ENCODE data around the gene MAP3K4.

DNA sequence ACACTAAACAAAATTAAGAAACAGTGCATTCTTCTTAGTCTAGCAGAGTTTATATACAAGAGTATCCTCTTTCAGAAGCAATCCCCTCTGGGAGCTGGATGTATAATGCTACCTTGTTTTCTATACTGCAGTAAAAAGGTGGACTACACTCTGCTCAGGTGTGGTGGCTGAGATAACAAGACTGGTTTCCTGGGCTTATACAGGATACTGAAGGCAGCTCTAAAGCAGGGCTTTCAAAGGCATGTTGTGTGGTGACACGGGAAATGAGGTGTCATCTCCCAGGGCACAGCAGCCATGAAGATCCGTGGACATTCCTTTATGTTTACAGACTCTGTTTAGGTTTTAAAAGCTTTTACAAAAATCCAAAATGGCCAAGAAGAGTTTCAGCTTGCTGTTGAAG, 136.7 kb downstream of the MAP3K4 start:
- no peak for TF ChIP-seq EGR1 (IDR thresholded peaks at IDR 0.05; ENCODE audit: borderline replicate concordance, low read depth, low read length)
- TF ChIP-seq, protein P1, sequence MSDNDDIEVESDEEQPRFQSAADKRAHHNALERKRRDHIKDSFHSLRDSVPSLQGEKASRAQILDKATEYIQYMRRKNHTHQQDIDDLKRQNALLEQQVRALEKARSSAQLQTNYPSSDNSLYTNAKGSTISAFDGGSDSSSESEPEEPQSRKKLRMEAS (IDR thresholded peaks at IDR 0.05) = no peak
- TF ChIP-seq EZH2 (IDR thresholded peaks at IDR 0.05; ENCODE audit: low read depth, low read length, severe bottlenecking) = no peak
- no peak for TF ChIP-seq YY1 (IDR thresholded peaks at IDR 0.05; ENCODE audit: low read depth, low read length)
- no peak for TF ChIP-seq CEBPB (IDR thresholded peaks at IDR 0.05; ENCODE audit: low read depth, low read length)
- no peak for TF ChIP-seq POLR2A (IDR thresholded peaks at IDR 0.05; ENCODE audit: control extremely low read depth in 1 of 2, low read depth in 2 of 2, low read length in 2 of 2)
- no peak for TF ChIP-seq GABPA (IDR thresholded peaks at IDR 0.05; ENCODE audit: borderline replicate concordance, insufficient read depth, low read length)
- no peak for TF ChIP-seq CTCF (IDR thresholded peaks at IDR 0.05; ENCODE audit: control extremely low read depth in 1 of 3, insufficient read depth in 1 of 3, low read depth in 1 of 3, low read length in 3 of 3)
- TF ChIP-seq EP300 (IDR thresholded peaks at IDR 0.05; ENCODE audit: borderline replicate concordance in 1 of 2, low read depth in 2 of 2, low read length in 2 of 2) = no peak
- TF ChIP-seq BCL11A (IDR thresholded peaks at IDR 0.05; ENCODE audit: low read depth in 2 of 2, low read length in 2 of 2) = no peak
